GM15510 (cell line): Measurements from ENCODE around the gene ZNF217.

Source experiments
- POLR2A ChIP-seq: IDR thresholded peaks from 3 replicates; pipeline ENCODE4 v1.6.1; 2011; ENCODE audit warnings: borderline replicate concordance; ENCODE audit not compliant: insufficient read length; ENCODE audit errors: extremely low read depth

The ZNF217 gene

DNA sequence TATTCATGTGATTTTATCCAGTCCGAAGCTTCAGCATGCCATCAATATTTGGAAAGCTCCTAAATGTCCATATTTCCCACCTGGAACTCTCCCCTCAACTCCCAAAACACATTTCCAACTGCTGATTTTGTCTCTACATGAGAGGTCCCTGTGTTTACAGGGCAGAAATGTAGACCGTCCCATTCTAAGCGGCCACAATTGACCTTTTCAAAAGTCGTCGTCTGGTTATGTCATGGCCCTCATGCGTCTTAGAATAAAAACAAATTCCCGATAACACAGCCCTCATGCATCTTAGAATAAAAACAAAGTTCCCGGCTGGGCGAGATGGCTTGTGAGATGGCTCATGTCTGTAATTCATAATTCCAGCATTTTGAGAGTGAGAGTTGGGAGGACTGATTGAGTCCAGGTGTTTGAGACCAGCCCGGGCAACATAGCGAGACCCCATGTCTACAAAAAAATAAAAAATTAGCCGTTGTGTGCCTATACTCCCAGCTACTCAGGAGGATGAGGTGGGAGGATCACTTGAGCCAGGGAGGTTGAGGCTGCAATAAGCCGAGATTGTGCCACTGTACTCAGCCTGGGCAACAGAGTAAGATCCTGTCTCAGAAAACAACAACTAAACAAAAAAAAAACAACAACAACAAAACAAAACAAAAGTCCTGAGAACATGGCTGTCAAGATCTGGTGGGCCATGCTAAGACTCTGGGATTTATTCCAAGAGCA, 6.4 kb upstream of the ZNF217 start:
- no peak for TF ChIP-seq POLR2A

- TF ChIP-seq POLR2A = no peak
These were observed 5.7 kb upstream of the ZNF217 start for GRCh38 chr20:53599378-53599777.

DNA sequence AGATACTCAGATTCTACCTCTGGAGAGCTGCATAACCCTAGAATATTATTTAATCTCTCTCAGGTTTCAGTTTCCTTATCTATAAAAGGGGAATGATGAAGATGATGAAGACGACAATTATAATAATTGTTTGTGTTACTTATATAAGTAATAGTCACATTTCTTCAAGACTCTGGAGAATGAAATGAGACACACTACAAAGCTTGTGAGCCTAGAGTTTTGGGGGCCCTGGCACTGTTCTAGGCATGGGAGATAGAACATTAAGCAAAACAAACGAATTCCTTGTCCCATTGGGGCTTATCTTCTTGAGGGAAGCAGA, 5.4 kb upstream of the ZNF217 start:
- TF ChIP-seq POLR2A = no peak

DNA sequence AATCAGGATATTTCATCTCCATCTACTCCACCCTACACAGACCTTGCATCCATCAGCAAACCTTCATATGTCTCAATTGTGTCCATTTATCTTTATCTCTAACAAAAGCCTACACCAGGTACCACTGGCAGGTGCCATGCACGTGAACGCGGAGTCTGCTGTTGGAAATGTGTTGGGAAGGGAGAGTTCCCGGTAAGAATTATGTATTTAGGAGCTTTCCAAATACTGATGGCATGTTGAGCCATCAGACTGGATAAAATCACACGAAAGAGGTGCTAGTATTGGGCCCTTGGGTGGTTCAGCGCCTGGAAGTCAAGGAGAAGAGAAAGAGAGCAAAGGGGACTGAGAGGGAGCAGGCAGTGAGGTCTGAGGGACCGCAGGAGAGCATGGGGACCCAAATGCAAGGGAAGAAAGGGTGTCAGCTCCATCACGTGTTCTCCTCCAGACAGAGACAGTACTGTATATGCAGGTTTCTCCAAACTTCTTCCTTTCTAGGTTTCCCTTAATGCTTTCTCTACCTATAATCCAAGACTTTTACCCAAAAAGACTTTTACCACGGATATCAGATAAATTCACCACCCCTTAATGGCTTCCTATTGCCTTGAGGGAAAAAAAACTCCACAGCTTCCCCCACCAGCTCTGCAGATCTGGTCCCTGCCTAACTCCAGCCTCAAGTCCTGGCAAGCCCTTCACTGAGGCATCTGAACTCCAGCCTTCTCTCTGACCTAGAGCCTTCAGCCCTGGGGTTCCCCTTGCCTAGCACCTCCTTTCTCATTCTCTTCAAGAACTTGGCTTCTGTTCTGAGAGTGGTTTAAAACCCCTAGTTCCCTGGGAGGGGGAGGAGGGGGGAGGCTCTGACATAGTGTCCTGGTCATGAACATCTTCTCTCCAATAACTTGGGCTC, 4.8 kb upstream of the ZNF217 start:
- no peak for TF ChIP-seq POLR2A

- TF ChIP-seq POLR2A = no peak
These were observed 4.0 kb upstream of the ZNF217 start for GRCh38 chr20:53597521-53598120.

DNA sequence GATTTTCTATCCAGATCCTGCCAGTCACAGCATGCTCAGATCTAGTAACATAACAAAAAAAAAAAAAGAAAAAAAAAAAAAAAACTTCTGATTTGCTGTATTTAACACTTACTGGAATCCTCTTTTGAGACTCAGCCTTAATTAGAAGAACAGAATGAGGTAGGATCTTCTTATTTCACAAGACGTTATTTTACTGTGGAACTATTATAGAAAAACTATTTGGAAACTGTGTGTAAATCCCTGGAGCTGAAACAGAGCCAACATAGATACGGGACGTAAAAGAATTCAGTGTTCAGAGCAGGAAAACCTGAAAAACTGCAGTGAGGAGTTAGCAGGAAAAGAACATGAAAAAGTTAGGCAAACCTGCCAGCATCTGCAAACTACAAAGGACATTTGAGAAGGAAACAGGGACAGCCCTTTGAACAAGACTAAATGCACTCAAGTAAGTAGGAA, 3.4 kb upstream of the ZNF217 start:
- no peak for TF ChIP-seq POLR2A

DNA sequence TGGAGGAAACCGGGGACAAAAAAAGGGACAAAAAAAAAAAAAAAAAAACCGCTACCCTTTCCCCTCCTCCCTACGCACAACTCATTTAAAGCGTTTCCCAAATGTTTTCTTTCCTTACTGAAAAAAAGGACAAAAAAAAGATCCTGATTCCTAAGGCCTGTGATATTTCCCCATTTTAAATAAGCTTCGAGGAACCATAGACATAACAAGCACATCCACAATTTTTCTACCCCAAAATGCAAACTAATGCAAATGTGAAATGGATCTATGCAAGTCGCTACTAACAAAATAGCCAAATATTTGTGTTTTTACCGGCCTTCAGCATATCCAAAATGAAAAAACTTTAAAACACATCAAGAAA, 1.4 kb upstream of the ZNF217 start:
- no peak for TF ChIP-seq POLR2A

DNA sequence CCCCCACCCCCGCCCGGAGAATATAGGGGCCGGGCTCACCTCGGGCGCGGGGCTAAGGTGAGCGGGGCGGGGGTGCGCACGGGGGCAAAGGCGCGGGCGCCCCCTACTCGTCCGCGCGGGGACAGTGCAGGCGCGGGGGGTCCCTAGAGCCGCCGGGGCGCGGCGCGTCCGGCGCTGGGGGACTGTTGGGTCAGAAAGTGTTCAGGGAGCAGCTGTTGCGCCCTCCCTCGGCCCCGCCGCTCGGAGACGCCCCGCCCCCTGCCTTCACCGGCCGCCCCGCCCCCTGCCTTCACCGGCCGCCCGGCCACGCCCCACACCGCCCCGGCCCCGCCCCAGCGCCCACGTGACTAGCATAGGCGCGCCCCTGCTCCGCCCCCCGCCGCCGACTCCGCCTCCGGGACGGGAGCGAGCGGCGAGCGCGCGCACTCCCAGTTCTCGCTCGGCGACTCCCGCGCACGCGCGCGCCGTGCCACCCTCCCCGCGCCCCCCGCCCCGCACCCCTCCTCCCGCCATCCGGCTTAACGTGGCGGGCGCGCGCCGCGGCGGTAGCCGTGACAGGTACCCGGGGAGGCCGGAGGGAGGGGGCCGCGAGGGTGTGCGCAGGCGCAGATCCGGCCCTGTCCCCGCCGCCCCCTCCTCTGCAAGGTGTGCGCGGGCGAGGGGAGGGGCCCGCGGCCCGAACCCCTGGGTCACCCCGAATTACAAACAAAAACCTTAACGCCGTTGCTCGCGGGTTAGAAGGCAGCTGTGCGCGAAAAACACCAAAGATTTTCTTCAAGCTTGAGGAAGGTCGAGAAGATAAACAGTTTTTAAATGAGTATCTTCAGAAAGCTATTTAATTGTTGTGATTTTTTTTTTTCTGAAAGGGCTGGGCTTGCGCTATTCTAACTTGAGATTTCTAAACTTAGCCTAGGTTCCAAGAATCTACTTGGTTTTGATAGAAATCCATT, 704 bp upstream of the ZNF217 start:
- peak; percentile 48 for TF ChIP-seq POLR2A

GRCh38 chr20:53592992-53593465, 610 bp downstream of the ZNF217 start:
- TF ChIP-seq POLR2A = no peak

GRCh38 chr20:53592454-53592991, 1.1 kb downstream of the ZNF217 start:
- peak; percentile 27 for TF ChIP-seq POLR2A

GRCh38 chr20:53586640-53587039, 7.0 kb downstream of the ZNF217 start:
- TF ChIP-seq POLR2A = no peak

- TF ChIP-seq POLR2A = no peak
These were observed 10.9 kb downstream of the ZNF217 start for GRCh38 chr20:53582574-53583351.

- no peak for TF ChIP-seq POLR2A
These were observed 11.4 kb downstream of the ZNF217 start for GRCh38 chr20:53582251-53582570.

DNA sequence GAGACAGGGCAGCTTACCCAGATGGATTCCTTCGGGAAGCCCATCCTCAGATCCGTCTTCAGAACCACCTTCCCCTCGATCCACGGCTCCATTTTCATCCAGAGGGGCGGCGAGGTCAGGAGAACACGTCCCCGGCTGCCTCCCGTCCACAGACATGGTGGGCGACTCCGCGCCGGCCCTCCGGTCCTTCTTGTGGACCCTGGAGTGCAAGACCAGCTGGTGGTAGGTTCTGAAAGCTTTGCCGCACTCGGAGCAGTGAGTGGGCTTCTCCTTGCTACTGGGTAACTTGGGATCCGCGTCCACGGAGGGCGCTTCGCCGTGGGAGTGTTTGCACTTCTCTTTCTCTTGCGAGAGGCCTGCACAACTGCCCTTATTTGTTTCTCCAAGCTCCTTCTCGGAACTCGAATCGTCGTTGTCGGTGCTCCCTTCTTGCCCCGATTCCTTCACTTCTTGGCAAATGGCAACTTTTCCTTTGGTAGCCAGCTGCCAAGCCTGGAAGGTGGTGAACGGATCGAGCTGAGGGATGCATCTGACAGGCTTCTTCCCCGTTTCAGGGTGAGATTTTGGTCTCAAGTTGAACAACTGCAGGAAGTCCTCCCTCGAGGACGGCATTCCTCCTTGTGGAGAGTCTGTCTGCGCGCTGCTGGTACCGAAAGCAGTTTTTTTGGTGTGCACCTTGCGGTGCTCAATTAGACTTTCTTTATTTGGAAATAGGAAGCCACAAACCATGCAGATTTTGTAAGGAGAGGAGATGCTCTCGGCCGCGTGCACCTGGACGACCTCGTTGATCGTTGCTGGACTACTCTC, 12.0 kb downstream of the ZNF217 start:
- peak; percentile 38 for TF ChIP-seq POLR2A
